HG02678 (cell line): ENCODE results near the gene FIGNL1.

Source experiments
- ATAC-seq: cut with Tn5 transposase; IDR thresholded peaks from one replicate; pipeline ENCODE4 v1.9.1; 2021; ENCODE audit warnings: mild to moderate bottlenecking, moderate library complexity; ENCODE audit not compliant: unreplicated experiment

FIGNL1 gene

DNA sequence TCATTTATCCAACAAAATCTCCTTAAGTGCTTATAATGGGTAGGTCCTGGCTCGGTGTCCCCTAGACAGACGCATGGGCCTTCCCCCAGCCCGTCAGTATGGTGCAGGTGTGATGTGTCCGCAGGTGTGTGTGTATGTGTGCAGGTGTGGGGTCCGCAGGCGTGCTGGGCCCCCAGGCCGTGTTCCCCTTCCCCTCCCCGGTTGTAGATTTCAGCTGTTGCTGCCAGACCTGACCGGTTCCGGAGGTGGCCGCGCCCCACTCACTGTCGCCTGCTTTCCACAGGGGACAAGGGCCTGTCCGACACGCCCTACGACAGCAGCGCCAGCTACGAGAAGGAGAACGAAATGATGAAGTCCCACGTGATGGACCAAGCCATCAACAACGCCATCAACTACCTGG lies 50.5 kb downstream of the FIGNL1 start:
- ATAC-seq: no peak

GRCh38 chr7:50399206-50399605 lies 50.9 kb downstream of the FIGNL1 start:
- no peak for ATAC-seq

DNA sequence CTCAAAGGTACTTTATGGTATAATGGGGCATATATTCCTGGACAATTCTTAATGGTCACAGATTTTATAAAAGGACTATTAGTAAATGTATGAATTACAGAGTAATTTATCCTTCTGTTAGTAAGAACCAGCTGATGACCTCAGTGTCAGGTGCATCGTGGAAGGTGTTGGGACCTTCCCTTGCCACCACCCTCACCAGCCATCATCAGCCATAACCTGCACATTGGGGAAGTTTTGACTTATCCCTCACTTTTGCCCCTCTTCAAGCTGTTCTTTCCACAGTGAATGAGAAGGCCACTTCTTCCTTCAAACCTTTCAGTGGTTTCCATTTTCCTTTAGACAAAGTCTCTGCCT lies 52.2 kb downstream of the FIGNL1 start:
- ATAC-seq: peak; percentile 16

DNA sequence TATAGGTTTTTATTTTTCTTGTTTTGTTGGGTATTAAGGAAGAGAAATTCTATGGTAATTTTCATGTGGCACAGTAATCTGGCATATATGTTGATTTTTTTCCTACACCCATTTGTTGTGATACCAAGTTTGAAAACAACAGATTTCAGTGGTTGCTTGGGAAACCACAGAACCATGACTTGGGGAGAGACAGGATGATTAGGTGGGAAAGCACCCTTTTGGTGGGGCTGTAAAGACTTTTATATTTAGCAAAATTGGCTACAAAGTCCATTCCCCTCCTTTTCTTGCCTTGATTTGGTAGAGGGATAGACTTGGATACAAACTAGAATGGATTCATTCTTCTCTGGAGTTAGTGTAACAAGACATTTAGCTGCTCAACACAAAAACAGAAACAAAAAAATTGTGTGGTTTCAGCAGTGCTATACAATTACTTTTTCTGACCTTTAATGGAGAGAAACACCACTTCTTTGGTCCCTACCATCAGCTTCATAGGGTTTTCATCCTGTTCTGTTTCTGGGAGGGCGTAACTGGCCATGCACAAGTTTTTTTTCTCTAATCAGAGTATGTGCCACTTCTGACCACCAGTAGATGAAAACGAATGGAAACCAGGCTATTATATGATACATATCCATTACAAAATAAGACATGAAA lies 52.7 kb downstream of the FIGNL1 start:
- ATAC-seq: peak; percentile 65

DNA sequence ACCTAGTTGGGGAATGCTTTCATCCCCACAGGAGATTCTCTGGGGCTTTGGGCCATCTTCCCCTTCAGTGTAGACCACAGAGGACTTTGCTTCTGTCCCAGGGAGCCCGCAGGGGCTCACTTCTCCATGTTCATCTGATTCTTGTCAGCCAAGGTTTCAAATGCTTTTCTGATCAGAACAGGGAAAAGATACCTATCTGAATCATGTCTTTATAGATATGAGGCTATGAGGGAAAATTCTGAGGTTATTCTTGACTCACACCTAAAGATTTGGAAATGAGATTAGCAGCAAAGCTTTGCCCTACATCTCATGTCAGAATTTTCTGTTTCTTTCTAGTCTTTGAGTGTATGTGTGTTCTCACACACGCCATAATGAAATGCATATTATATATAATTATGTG lies 53.3 kb downstream of the FIGNL1 start:
- peak; percentile 7 for ATAC-seq

DNA sequence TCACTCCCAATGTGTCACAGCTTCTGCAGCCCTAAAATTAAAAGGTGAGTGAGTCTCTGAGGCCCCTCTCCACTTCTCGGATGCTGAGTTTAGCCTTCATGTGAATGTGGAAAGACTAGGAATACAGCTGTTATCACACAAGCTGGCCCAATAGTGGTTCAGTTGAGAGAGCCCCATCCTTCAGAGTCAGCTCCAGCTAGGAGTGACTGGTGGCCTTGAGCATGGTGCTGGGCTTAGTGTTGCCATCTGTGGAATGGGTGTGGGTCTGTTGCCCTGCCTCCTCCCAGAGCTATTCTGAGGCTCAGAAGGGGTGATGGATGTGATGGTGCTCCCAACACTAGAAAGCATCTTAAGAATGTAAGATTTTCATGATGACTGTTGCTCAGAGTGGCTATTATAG lies 55.8 kb downstream of the FIGNL1 start:
- no peak for ATAC-seq
